Endodermal cell (in vitro differentiated cells): Measurements from ENCODE around the gene MPG. TPM values are rescaled to one million over a fixed set of nuclear protein-coding genes. Genes with fewer than 3 reads are reported as not detected.
"Not testable (repeated sequence)": the region's sequence is repeated elsewhere in the genome, so short reads cannot be mapped to it uniquely, and the experiment has no call there.

Experiments used
- DNase-seq: peaks from one replicate; pipeline ENCODE4 v3.0.0-alpha.2; 2017
- H3K27ac ChIP-seq: 2 replicates; pipeline ENCODE4 v1.5.1; 2013; ENCODE audit warnings: mild to moderate bottlenecking, low read depth, low read length, moderate library complexity
- H3K27me3 ChIP-seq: 2 replicates; pipeline ENCODE4 v1.6.1; 2013; ENCODE audit warnings: mild to moderate bottlenecking, low read length, moderate library complexity; ENCODE audit not compliant: insufficient read depth, control insufficient read depth, poor library complexity, severe bottlenecking
- H3K36me3 ChIP-seq: 2 replicates; pipeline ENCODE4 v1.7.0; 2013; ENCODE audit warnings: mild to moderate bottlenecking, low read length, moderate library complexity; ENCODE audit not compliant: control insufficient read depth, insufficient read depth
- H3K4me1 ChIP-seq: one replicate; pipeline ENCODE4 v1.7.0; 2013; ENCODE audit warnings: low read length; ENCODE audit not compliant: control insufficient read depth, insufficient read depth
- H3K4me3 ChIP-seq: 2 replicates; pipeline ENCODE4 v1.5.1; 2013; ENCODE audit warnings: mild to moderate bottlenecking, low read length, moderate library complexity
- H3K9ac ChIP-seq: 2 replicates; pipeline ENCODE4 v1.6.1; 2013; ENCODE audit warnings: mild to moderate bottlenecking, low read length, moderate library complexity; ENCODE audit not compliant: poor library complexity, severe bottlenecking; ENCODE audit errors: extremely low read depth
- H3K9me3 ChIP-seq: 2 replicates; pipeline ENCODE4 v1.6.1; 2013; ENCODE audit warnings: mild to moderate bottlenecking, low read length, moderate library complexity; ENCODE audit not compliant: control insufficient read depth
- H3K27ac Mint-ChIP-seq: 2 replicates; pipeline ENCODE4 v1.8.0; 2020; ENCODE audit warnings: mixed read lengths
- H3K27me3 Mint-ChIP-seq: 2 replicates; pipeline ENCODE4 v1.8.0; 2021; ENCODE audit warnings: mild to moderate bottlenecking, mixed read lengths; ENCODE audit not compliant: insufficient read depth
- H3K36me3 Mint-ChIP-seq: 2 replicates; pipeline ENCODE4 v1.8.0; 2020; ENCODE audit warnings: low read depth, mixed read lengths
- H3K4me1 Mint-ChIP-seq: 2 replicates; pipeline ENCODE4 v1.8.0; 2020; ENCODE audit warnings: mixed read lengths
- H3K4me3 Mint-ChIP-seq: 2 replicates; pipeline ENCODE4 v1.8.0; 2020; ENCODE audit warnings: mild to moderate bottlenecking, moderate library complexity, mixed read lengths
- H3K9me3 Mint-ChIP-seq: 2 replicates; pipeline ENCODE4 v1.8.0; 2020; ENCODE audit warnings: mild to moderate bottlenecking, mixed read lengths
- CTCF ChIP-seq: fragments of 200-600 bp; sonication (generic); conservative IDR thresholded peaks from 2 replicates; pipeline ENCODE4 v1.5.0; 2021; ENCODE audit warnings: antibody characterized with exemption, mild to moderate bottlenecking
- WGBS, 2 experiments: methylation state at CpG; one replicate each; pipeline versions ENCODE4 v1.1.5 to v1.1.7; 2013; ENCODE audit warnings: missing lambda C conversion rate in 2 of 2, mixed read lengths in 1 of 2; ENCODE audit not compliant: insufficient coverage in 1 of 2, insufficient read length in 1 of 2; 5-methylcytosine and 5-hydroxymethylcytosine counted together
- total RNA-seq, 2 donors: library from RNA; stranded (reverse); fragmentation: NEBNext Ultra II Directional in 1 of 2; extraction: Animal tissue kit (Norgen Biotek cat#: 25700) in 1 of 2; gene quantifications; 2 replicates in 1 of 2; 3 replicates in 1 of 2; pipeline ENCODE4 v1.2.1, GENCODE V29; 2021

The MPG gene
- total RNA-seq, 2 donors from 2014 or later: 59.9 to 62.2 TPM

GRCh38 chr16:45454-45853 lies 32.6 kb upstream of the MPG start:
- DNase-seq: no peak
- TF ChIP-seq CTCF: no peak
- Histone ChIP-seq H3K4me1 (no peaks in the 10 kb centered on the region), H3K27ac (no peak overlapping the region), H3K9me3 (peaks cover 22% of the 10 kb centered on the region), H3K36me3 (peaks cover 59% of the 10 kb centered on the region), H3K27me3 (no peaks in the 10 kb centered on the region), H3K4me3 (no peak overlapping the region), H3K9ac (no peak overlapping the region)
- Mint-ChIP-seq H3K4me3 (no peak overlapping the region), H3K4me1 (no peaks in the 10 kb centered on the region), H3K27ac (no peak overlapping the region), H3K9me3 (peaks cover 30% of the 10 kb centered on the region), H3K36me3 (peaks cover 76% of the 10 kb centered on the region), H3K27me3 (no peaks in the 10 kb centered on the region)
- WGBS, 2 experiments: 94 to 97% methylated on average over 5 of the region's 5 CpGs

GRCh38 chr16:46510-46909 lies 31.5 kb upstream of the MPG start:
- not testable (repeated sequence) for H3K4me3 ChIP-seq, H3K27me3 Mint-ChIP-seq, H3K4me3 Mint-ChIP-seq, H3K27ac ChIP-seq, DNase-seq, H3K4me1 Mint-ChIP-seq, H3K27me3 ChIP-seq, H3K27ac Mint-ChIP-seq, H3K9ac ChIP-seq, H3K4me1 ChIP-seq
- H3K36me3 Mint-ChIP-seq: peaks cover 79% of the 10 kb centered on the region
- Histone ChIP-seq H3K9me3 (peaks cover 19% of the 10 kb centered on the region), H3K36me3 (peaks cover 69% of the 10 kb centered on the region)
- WGBS, 2 experiments: 90 to 99% methylated on average over 3 to 5 of the region's 7 CpGs
- H3K9me3 Mint-ChIP-seq: peaks cover 22% of the 10 kb centered on the region

GRCh38 chr16:47234-47633 lies 30.8 kb upstream of the MPG start:
- no peak for DNase-seq
- Histone ChIP-seq H3K4me3 (no peak overlapping the region), H3K9ac (no peak overlapping the region), H3K27me3 (no peaks in the 10 kb centered on the region), H3K9me3 (peaks cover 12% of the 10 kb centered on the region), H3K36me3 (peaks cover 62% of the 10 kb centered on the region), H3K4me1 (no peaks in the 10 kb centered on the region), H3K27ac (no peak overlapping the region)
- Mint-ChIP-seq H3K4me3 (no peak overlapping the region), H3K36me3 (peaks cover 73% of the 10 kb centered on the region), H3K27me3 (no peaks in the 10 kb centered on the region), H3K4me1 (peaks cover 10% of the 10 kb centered on the region), H3K9me3 (peaks cover 16% of the 10 kb centered on the region), H3K27ac (no peak overlapping the region)
- 96 to 97% methylated on average over 7 of the region's 7 CpGs for WGBS, 2 experiments
- TF ChIP-seq CTCF: no peak
